Stimulated activated CD4-positive, alpha-beta T cell treated with anti-CD3 and anti-CD28 coated beads, Interleukin-12 subunit alpha, Interleukin-12 subunit beta, amount 100 ng/mL, for 24 hours (primary cell): ENCODE measurements around the gene TFF3.

Source experiments
- DNase-seq, 2 experiments: peaks; one replicate each; pipeline ENCODE4 v3.0.0-alpha.2; 2020; ENCODE audit warnings: low read depth in 2 of 2

The TFF3 gene

DNA sequence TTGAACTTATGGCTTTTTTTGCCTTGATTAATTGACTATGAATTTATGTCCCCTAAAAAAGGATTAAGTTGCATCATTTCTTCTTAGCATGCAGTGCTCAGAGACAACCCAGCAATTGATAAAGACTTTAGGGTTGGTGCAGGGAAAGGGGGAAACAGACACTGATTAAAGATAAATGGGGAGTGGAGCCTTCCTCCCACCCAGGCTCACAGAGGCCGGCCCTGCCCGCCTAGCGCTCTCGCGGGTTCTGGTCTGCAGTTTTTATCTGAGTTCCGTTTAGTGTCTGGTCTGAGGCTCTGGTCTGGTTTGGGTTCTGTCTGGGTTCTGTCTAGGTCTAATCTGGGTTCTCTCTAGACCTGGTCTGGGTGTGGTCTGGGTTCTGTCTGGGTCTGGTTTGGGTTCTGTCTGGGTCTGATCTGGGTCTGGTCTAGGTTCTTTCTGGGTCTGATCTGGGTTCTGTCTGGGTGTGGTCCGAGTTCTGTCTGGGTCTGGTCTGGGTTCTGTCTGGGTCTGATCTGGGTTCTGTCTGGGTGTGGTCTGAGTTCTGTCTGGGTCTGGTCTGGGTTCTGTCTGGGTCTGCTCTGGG is 48.1 kb downstream of the TFF3 start:
- DNase-seq = no peak

- DNase-seq = no peak
These were observed 49.9 kb downstream of the TFF3 start for GRCh38 chr21:42265231-42265812.

DNA sequence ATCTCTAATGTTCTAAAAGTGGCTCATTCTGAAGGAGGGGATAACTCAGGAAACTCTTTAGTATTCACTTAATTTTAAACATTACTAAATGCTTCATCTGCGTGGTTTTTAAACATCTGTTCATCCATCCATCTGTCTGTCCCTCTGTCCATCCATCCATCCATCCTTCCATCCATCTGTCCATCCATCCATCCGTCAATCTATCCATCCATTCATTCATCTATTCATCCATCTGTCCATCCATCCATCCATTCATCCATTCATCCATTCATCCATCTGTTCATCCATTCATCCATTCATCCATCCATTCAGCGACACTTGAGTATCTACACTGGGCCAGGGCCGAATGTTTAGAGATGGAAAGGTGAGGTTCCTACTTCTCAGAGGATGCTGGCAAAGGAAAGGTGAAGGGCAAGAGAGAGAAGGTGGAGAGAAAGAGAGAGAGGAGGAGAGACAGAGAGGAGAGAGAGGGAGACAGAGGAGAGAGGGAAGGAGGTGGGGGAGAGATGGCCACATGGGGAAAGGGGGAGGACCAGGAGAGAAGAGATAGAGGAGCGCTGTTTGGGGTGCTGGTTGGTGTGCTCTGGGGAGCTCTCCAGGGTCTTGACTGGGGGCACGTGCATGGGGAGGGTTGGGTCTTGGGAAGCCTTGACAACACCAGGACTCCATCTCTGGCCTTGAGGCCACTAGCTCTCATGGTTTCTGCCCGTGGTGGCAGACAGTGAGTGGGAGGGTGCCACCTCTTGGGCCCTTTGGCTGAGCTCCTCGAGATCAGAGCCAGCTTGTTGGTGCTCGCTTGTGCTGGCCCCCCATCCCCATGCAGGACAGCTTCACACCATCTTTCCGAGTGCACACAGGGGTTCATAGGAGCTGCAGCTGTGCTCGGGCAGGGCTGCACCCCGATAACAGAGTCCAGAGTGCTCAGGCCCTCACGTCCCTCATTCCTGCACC is 50.7 kb downstream of the TFF3 start:
- no peak for DNase-seq

DNA sequence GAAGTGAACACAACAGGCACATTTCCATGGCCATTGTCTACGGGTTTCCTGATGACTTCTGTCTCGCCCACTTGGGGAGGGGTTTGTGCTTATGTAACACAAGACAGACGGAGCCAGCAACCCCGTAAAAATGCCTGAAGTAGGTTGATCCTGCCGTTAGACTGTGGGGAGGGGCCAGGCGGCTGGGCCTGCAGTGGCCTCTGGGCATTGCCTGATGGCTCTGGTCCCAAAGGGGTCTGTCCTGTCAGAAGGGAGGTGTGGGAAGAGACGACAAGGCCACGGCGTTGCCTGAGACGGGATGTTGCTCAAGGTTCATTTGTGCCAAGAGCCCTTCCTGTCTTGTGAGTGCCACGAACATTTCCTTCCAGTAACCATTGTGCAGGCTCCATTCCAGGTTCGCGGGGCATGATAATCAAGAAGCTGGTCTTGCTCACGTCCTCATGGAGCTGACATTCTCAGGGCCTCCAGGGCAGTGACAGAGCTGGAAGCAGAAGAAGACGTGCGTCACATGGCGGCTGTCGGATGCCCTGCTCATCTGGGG is 51.5 kb downstream of the TFF3 start:
- no peak for DNase-seq

GRCh38 chr21:42262831-42263231 is 52.4 kb downstream of the TFF3 start:
- no peak for DNase-seq

DNA sequence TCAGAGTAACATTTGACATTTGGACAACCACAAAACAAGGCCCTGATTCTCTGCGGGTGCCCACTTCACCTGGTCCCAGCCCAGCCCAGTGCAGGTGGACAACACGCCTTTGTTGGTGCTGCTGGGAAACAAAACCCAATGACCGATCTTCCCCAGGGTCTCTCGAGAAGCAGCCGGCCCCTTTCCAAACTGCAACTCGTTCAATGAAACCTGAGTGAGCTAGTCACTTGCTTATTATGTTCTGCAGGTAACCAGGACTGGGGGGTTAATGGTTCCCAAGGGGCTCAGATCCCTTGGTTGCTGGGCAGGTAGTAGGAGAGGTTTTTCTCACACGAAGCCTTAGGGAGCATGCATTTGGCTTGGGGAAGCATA is 53.4 kb downstream of the TFF3 start:
- no peak for DNase-seq
